8988T (cell line): ENCODE data around the gene ZNF791.
A peak's percentile ranks its signal among the peaks of the same experiment; 100 is the strongest.
"Not testable (repeated sequence)": the region's sequence is repeated elsewhere in the genome, so short reads cannot be mapped to it uniquely, and the experiment has no call there.

Experiments used
- DNase-seq: peaks from one replicate; pipeline ENCODE4 v3.0.0; 2011

ZNF791 gene

GRCh38 chr19:12636631-12637030 is 25.9 kb downstream of the ZNF791 start:
- DNase-seq: no peak

- DNase-seq: no peak
Measured at GRCh38 chr19:12638611-12639182, 28.0 kb downstream of the ZNF791 start.

GRCh38 chr19:12639901-12640613 is 29.3 kb downstream of the ZNF791 start:
- DNase-seq: peak; percentile 69

- DNase-seq: no peak
Measured at GRCh38 chr19:12641456-12641855, 30.7 kb downstream of the ZNF791 start.

GRCh38 chr19:12642506-12642905 is 31.8 kb downstream of the ZNF791 start:
- no peak for DNase-seq

GRCh38 chr19:12643716-12644115 is 33.0 kb downstream of the ZNF791 start:
- not testable (repeated sequence) for DNase-seq

- DNase-seq: no peak
Measured at GRCh38 chr19:12646551-12646950, 35.8 kb downstream of the ZNF791 start.

GRCh38 chr19:12647047-12647446 is 36.3 kb downstream of the ZNF791 start:
- DNase-seq: no peak

- no peak for DNase-seq
Measured at GRCh38 chr19:12647490-12648071, 36.9 kb downstream of the ZNF791 start.

GRCh38 chr19:12648088-12648487 is 37.4 kb downstream of the ZNF791 start:
- no peak for DNase-seq

- no peak for DNase-seq
Measured at GRCh38 chr19:12649941-12650340, 39.2 kb downstream of the ZNF791 start.

GRCh38 chr19:12652219-12652618 is 41.5 kb downstream of the ZNF791 start:
- no peak for DNase-seq

GRCh38 chr19:12655546-12655945 is 44.8 kb downstream of the ZNF791 start:
- no peak for DNase-seq

- DNase-seq: no peak
Measured at GRCh38 chr19:12656899-12657571, 46.3 kb downstream of the ZNF791 start.

- DNase-seq: no peak
Measured at GRCh38 chr19:12657966-12658365, 47.2 kb downstream of the ZNF791 start.

- DNase-seq: no peak
Measured at GRCh38 chr19:12660980-12661379, 50.3 kb downstream of the ZNF791 start.

GRCh38 chr19:12664406-12665280 is 53.9 kb downstream of the ZNF791 start:
- no peak for DNase-seq

GRCh38 chr19:12665281-12665573 is 54.5 kb downstream of the ZNF791 start:
- DNase-seq: no peak

GRCh38 chr19:12665671-12666264 is 55.0 kb downstream of the ZNF791 start:
- DNase-seq: no peak

GRCh38 chr19:12666265-12667048 is 55.7 kb downstream of the ZNF791 start, which contains the start of the genes MAN2B1 and WDR83:
Gene MAN2B1, minus strand, starts transcription at chr19:12666742. Its CDS starts 41 bp downstream, at chr19:12666701.
Gene WDR83, plus strand, starts transcription at chr19:12666807. Its CDS starts 2,984 bp downstream, at chr19:12669791.
- DNase-seq: peak; percentile 87

- no peak for DNase-seq
Measured at GRCh38 chr19:12667731-12668302, 57.1 kb downstream of the ZNF791 start.
